CD14-positive monocyte (primary cell): ENCODE measurements around the gene SLC1A2. TPM values are rescaled to one million over a fixed set of nuclear protein-coding genes. Genes with fewer than 3 reads are reported as not detected.

Source experiments
- DNase-seq, 3 donors: peaks; one replicate each; pipeline ENCODE4 v3.0.0-alpha.2; 2011 to 2022
- H2AFZ ChIP-seq: 2 replicates; pipeline ENCODE4 v1.6.0; 2012; ENCODE audit warnings: mild to moderate bottlenecking, low read depth, low read length, inconsistent platforms; ENCODE audit not compliant: insufficient read depth, poor library complexity, severe bottlenecking
- H3K27ac ChIP-seq, 2 donors: 1 replicate in 1 of 2; 2 replicates in 1 of 2; pipeline ENCODE4 v1.5.1; 2012 to 2013; ENCODE audit warnings: low read length in 2 of 2, control low read depth in 1 of 2, inconsistent platforms in 1 of 2, low read depth in 1 of 2, mild to moderate bottlenecking in 1 of 2
- H3K27me3 ChIP-seq, 2 donors: one replicate each; pipeline versions ENCODE4 v1.6.0 to v1.6.1; 2011 to 2013; ENCODE audit warnings: low read length in 2 of 2; ENCODE audit not compliant: control insufficient read depth in 2 of 2, insufficient read depth in 2 of 2
- H3K36me3 ChIP-seq, 2 donors: replicated peaks in 1 of 2; 1 replicate in 1 of 2; 2 replicates in 1 of 2; pipeline versions ENCODE4 v1.5.1 to v1.6.1; 2012 to 2013; ENCODE audit warnings: low read length in 2 of 2, control low read depth in 1 of 2, inconsistent platforms in 1 of 2, mild to moderate bottlenecking in 1 of 2; ENCODE audit not compliant: insufficient read depth in 2 of 2, control insufficient read depth in 1 of 2
- H3K4me1 ChIP-seq, 2 donors: 1 replicate in 1 of 2; 2 replicates in 1 of 2; pipeline versions ENCODE4 v1.5.1 to v1.6.1; 2012 to 2013; ENCODE audit warnings: low read length in 2 of 2, control low read depth in 1 of 2, inconsistent platforms in 1 of 2, mild to moderate bottlenecking in 1 of 2, moderate library complexity in 1 of 2; ENCODE audit not compliant: insufficient read depth in 2 of 2, control insufficient read depth in 1 of 2
- H3K4me2 ChIP-seq: replicated peaks from 2 replicates; pipeline ENCODE3; 2012; ENCODE audit warnings: low read length, moderate library complexity, mild to moderate bottlenecking; ENCODE audit not compliant: poor library complexity, severe bottlenecking; ENCODE audit errors: extremely low read depth
- H3K4me3 ChIP-seq, 3 experiments: fragments of 200-600 bp in 1 of 3; sonication (generic) in 1 of 3; replicated peaks in 1 of 3; 1 replicate in 2 of 3; 2 replicates in 1 of 3; pipeline ENCODE4 v1.5.1; 2011 to 2013; ENCODE audit warnings: low read length in 3 of 3, mild to moderate bottlenecking in 3 of 3, control low read depth in 2 of 3, low read depth in 2 of 3, inconsistent platforms in 1 of 3, moderate library complexity in 1 of 3
- H3K79me2 ChIP-seq: 2 replicates; pipeline ENCODE4 v1.6.0; 2012; ENCODE audit warnings: mild to moderate bottlenecking, control low read depth, inconsistent platforms, low read length, moderate library complexity; ENCODE audit not compliant: insufficient read depth
- H3K9ac ChIP-seq: 2 replicates; pipeline ENCODE4 v1.6.0; 2017; ENCODE audit warnings: low read length, mild to moderate bottlenecking; ENCODE audit not compliant: insufficient read depth, poor library complexity, severe bottlenecking
- H3K9me3 ChIP-seq, 2 donors: replicated peaks in 1 of 2; 1 replicate in 1 of 2; 2 replicates in 1 of 2; pipeline versions ENCODE4 v1.5.1 to v1.6.1; 2012 to 2013; ENCODE audit warnings: low read length in 2 of 2, control low read depth in 1 of 2; ENCODE audit not compliant: control insufficient read depth in 1 of 2, insufficient read depth in 1 of 2
- H4K20me1 ChIP-seq: 2 replicates; pipeline ENCODE4 v1.6.0; 2012; ENCODE audit warnings: mild to moderate bottlenecking, low read length, control low read depth, moderate library complexity; ENCODE audit not compliant: insufficient read depth
- H3K27ac Mint-ChIP-seq, 7 donors: one replicate each; pipeline ENCODE4 v1.8.0; 2020; ENCODE audit warnings: mild to moderate bottlenecking in 7 of 7, mixed read lengths in 7 of 7, moderate library complexity in 6 of 7, inconsistent platforms in 2 of 7
- H3K27me3 Mint-ChIP-seq, 3 donors: one replicate each; pipeline ENCODE4 v1.8.0; 2021 to 2022; ENCODE audit warnings: low read depth in 3 of 3, mild to moderate bottlenecking in 3 of 3, mixed read lengths in 3 of 3, moderate library complexity in 3 of 3, inconsistent platforms in 1 of 3
- H3K36me3 Mint-ChIP-seq, 2 donors: one replicate each; pipeline ENCODE4 v1.8.0; 2020; ENCODE audit warnings: mixed read lengths in 2 of 2, inconsistent platforms in 1 of 2, mild to moderate bottlenecking in 1 of 2
- H3K4me1 Mint-ChIP-seq: one replicate; pipeline ENCODE4 v1.8.0; 2020; ENCODE audit warnings: mild to moderate bottlenecking, mixed read lengths
- H3K4me3 Mint-ChIP-seq, 2 donors: one replicate each; pipeline ENCODE4 v1.8.0; 2020; ENCODE audit warnings: mild to moderate bottlenecking in 2 of 2, mixed read lengths in 2 of 2, moderate library complexity in 1 of 2
- H3K9me3 Mint-ChIP-seq, 7 donors: one replicate each; pipeline ENCODE4 v1.8.0; 2020 to 2022; ENCODE audit warnings: mixed read lengths in 7 of 7, mild to moderate bottlenecking in 6 of 7, moderate library complexity in 6 of 7, inconsistent platforms in 2 of 7
- CTCF ChIP-seq: fragments of 200-600 bp; IDR thresholded peaks from one replicate; pipeline ENCODE4 v1.8.0; 2022; ENCODE audit warnings: antibody characterized with exemption, mild to moderate bottlenecking
- WGBS: methylation state at CpG from one replicate; pipeline ENCODE4 v1.1.5; 2013; ENCODE audit warnings: missing lambda C conversion rate; ENCODE audit not compliant: insufficient coverage; 5-methylcytosine and 5-hydroxymethylcytosine counted together
- intact Hi-C, 2 donors: fragments of 100-400 bp; cut with micrococcal nuclease; formaldehyde crosslinking; loops; one replicate each; pipeline versions ENCODE4 v1.15.0 to v1.15.1; 2023
- polyA plus RNA-seq, 3 donors: library from polyadenylated mRNA; depleted of rRNA in 1 of 3; unstranded in 2 of 3; stranded (reverse) in 1 of 3; fragments of 300-500 nt in 2 of 3; fragments of >200 nt in 1 of 3; fragmentation: Illumina TruSeq in 2 of 3; gene quantifications; 1 replicate in 2 of 3; 2 replicates in 1 of 3; pipeline ENCODE4 v1.2.3, GENCODE V29; 2012 to 2021

SLC1A2 gene
- polyA plus RNA-seq, 3 donors = 0.07 TPM; not detected in 2

GRCh38 chr11:35458846-35459245 is 39.5 kb upstream of the SLC1A2 start:
- H3K27me3 Mint-ChIP-seq = peaks cover 15 to 21% (median 19%) of the 10 kb centered on the region in 3 donors

GRCh38 chr11:35454362-35454761 is 35.0 kb upstream of the SLC1A2 start:
- H3K9me3 ChIP-seq = peaks cover 0 to 3% of the 10 kb centered on the region in 2 donors
- H3K27me3 Mint-ChIP-seq = peaks cover 10 to 30% (median 13%) of the 10 kb centered on the region in 3 donors
- H3K4me3 ChIP-seq = no peak overlapping the region
- no peaks in the 10 kb centered on the region for H3K36me3 Mint-ChIP-seq
- H2AFZ ChIP-seq = no peak overlapping the region
- WGBS = no CpG with 5 or more reads among the region's 1 CpG
- H3K4me2 ChIP-seq = no peak overlapping the region
- H3K36me3 ChIP-seq = no peaks in the 10 kb centered on the region
- no peaks in the 10 kb centered on the region for H3K4me1 Mint-ChIP-seq
- intact Hi-C loops = no loop called here
- peaks cover 3 to 8% of the 10 kb centered on the region in 2 donors for H3K27me3 ChIP-seq
- H4K20me1 ChIP-seq = no peaks in the 10 kb centered on the region
- H3K79me2 ChIP-seq = no peaks in the 10 kb centered on the region
- no peak overlapping the region for H3K9ac ChIP-seq
- TF ChIP-seq CTCF = no peak
- H3K4me1 ChIP-seq = no peaks in the 10 kb centered on the region
- H3K27ac ChIP-seq = no peak overlapping the region
- no peak overlapping the region for H3K27ac Mint-ChIP-seq
- H3K9me3 Mint-ChIP-seq = peaks cover 0 to 6% (median 2%) of the 10 kb centered on the region in 7 donors
- DNase-seq = no peak
- no peak overlapping the region for H3K4me3 Mint-ChIP-seq

More at GRCh38 chr11:35458846-35459245, 39.5 kb upstream of the SLC1A2 start:
- TF ChIP-seq CTCF = no peak
- H3K9me3 Mint-ChIP-seq = peaks cover 0 to 2% (median 0%) of the 10 kb centered on the region in 7 donors
- Histone ChIP-seq H3K27me3 (peaks cover 3 to 8% of the 10 kb centered on the region in 2 donors), H3K4me3 (no peak overlapping the region), H3K4me1 (no peaks in the 10 kb centered on the region), H3K27ac (no peak overlapping the region), H3K4me2 (no peak overlapping the region), H3K9me3 (no peaks in the 10 kb centered on the region), H4K20me1 (no peaks in the 10 kb centered on the region), H3K79me2 (no peaks in the 10 kb centered on the region), H3K9ac (no peak overlapping the region), H3K36me3 (no peaks in the 10 kb centered on the region), H2AFZ (no peak overlapping the region)
- no peak overlapping the region for H3K4me3 Mint-ChIP-seq
- no peak for DNase-seq
- no peaks in the 10 kb centered on the region for H3K4me1 Mint-ChIP-seq
- 90% methylated on average over 2 of the region's 3 CpGs for WGBS
- no peak overlapping the region for H3K27ac Mint-ChIP-seq
- no peaks in the 10 kb centered on the region for H3K36me3 Mint-ChIP-seq
- intact Hi-C loops = no loop called here
